Measurements from ENCODE around the gene STAMBPL1.

STAMBPL1 gene

GRCh38 chr10:88923520-88923919, 43.5 kb downstream of the STAMBPL1 start:
- H3K27ac ChIP-seq (ENCODE audit: low read depth, low read length) = no peak overlapping the region
- no peaks in the 10 kb centered on the region for H4K20me1 ChIP-seq (ENCODE audit: control insufficient read depth, insufficient read depth, low read depth, low read length)
- no peaks in the 10 kb centered on the region for H3K79me2 ChIP-seq (ENCODE audit: control insufficient read depth, low read length)
- H3F3A ChIP-seq (ENCODE audit: control insufficient read depth, insufficient read depth) = no peaks in the 10 kb centered on the region
- no peaks in the 10 kb centered on the region for H3K27me3 ChIP-seq (ENCODE audit: control insufficient read depth, low read length)
- H3K4me1 ChIP-seq (ENCODE audit: control insufficient read depth, low read length) = no peaks in the 10 kb centered on the region
- H3K9me3 ChIP-seq (ENCODE audit: control insufficient read depth, insufficient read depth, low read length) = no peaks in the 10 kb centered on the region
- peaks cover 14% of the 10 kb centered on the region for H3K36me3 ChIP-seq (ENCODE audit: control insufficient read depth, low read length)
- TF ChIP-seq, protein P1, sequence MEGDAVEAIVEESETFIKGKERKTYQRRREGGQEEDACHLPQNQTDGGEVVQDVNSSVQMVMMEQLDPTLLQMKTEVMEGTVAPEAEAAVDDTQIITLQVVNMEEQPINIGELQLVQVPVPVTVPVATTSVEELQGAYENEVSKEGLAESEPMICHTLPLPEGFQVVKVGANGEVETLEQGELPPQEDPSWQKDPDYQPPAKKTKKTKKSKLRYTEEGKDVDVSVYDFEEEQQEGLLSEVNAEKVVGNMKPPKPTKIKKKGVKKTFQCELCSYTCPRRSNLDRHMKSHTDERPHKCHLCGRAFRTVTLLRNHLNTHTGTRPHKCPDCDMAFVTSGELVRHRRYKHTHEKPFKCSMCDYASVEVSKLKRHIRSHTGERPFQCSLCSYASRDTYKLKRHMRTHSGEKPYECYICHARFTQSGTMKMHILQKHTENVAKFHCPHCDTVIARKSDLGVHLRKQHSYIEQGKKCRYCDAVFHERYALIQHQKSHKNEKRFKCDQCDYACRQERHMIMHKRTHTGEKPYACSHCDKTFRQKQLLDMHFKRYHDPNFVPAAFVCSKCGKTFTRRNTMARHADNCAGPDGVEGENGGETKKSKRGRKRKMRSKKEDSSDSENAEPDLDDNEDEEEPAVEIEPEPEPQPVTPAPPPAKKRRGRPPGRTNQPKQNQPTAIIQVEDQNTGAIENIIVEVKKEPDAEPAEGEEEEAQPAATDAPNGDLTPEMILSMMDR (IDR thresholded peaks at IDR 0.05; ENCODE audit: low read depth, low read length, poor library complexity, severe bottlenecking) = no peak
- no peak for TF ChIP-seq EZH2phosphoT487 (IDR thresholded peaks at IDR 0.05; ENCODE audit: borderline replicate concordance, low read length)
- no peak overlapping the region for H3K4me3 ChIP-seq (ENCODE audit: low read length)
- no peak overlapping the region for H3K4me2 ChIP-seq (ENCODE audit: low read length)
- no peaks in the 10 kb centered on the region for H3K9me2 ChIP-seq (replicated peaks; ENCODE audit: control insufficient read depth, low read length)

DNA sequence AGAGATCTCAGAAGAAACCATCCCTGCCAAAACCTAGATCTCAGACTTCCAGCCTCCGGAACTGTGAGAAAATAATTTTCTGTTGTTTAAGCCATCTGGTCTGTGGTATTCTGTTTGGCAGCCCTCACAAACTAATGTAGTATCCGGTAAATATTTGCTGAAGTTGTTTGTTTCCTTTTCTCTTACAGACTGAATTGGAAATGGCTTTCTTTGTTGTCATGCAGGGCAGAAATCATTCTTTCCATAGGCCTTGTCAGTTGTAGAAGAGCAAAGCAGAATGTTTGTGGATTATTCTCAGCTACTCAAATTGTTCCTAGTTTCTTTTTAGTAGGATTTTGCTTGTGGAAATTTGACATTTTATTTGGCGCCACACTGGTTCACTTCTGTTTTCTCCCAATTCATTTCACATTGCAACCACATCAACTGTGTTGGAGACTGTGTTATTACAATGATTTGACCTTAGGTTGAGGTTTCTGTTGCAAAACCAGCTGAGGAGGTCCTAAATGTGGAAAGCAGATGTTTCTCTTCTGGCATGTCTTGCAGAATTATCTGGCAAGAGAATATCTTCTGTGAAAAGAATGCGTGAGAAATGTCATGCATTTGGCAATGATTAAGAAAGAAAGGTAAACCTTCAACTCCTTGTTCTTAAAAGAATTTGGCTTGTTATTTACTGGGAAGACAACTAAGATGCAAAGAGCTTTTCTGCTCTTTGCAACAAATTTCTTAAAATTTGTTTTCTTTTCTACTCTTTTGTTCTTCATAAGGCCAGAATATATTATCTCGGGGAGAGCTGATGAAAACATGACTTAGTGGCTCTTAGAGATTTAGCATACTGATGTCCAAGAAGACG, 46.7 kb downstream of the STAMBPL1 start:
- Histone ChIP-seq H4K20me1 (ENCODE audit: control insufficient read depth, insufficient read depth, low read depth, low read length) (no peaks in the 10 kb centered on the region), H3K9me2 (replicated peaks; ENCODE audit: control insufficient read depth, low read length) (no peaks in the 10 kb centered on the region), H3K79me2 (ENCODE audit: control insufficient read depth, low read length) (no peaks in the 10 kb centered on the region), H3K4me1 (ENCODE audit: control insufficient read depth, low read length) (no peaks in the 10 kb centered on the region), H3K4me2 (ENCODE audit: low read length) (no peak overlapping the region), H3K4me3 (ENCODE audit: low read length) (no peak overlapping the region), H3K27me3 (ENCODE audit: control insufficient read depth, low read length) (no peaks in the 10 kb centered on the region), H3K27ac (ENCODE audit: low read depth, low read length) (no peak overlapping the region), H3K9me3 (ENCODE audit: control insufficient read depth, insufficient read depth, low read length) (no peaks in the 10 kb centered on the region), H3K36me3 (ENCODE audit: control insufficient read depth, low read length) (peaks cover 14% of the 10 kb centered on the region), H3F3A (ENCODE audit: control insufficient read depth, insufficient read depth) (no peaks in the 10 kb centered on the region)
- TF ChIP-seq EZH2phosphoT487 (IDR thresholded peaks at IDR 0.05; ENCODE audit: borderline replicate concordance, low read length) = no peak
- TF ChIP-seq, protein P1 (IDR thresholded peaks at IDR 0.05; ENCODE audit: low read depth, low read length, poor library complexity, severe bottlenecking) = no peak

GRCh38 chr10:88927416-88927690, 47.3 kb downstream of the STAMBPL1 start:
- no peaks in the 10 kb centered on the region for H3F3A ChIP-seq (ENCODE audit: control insufficient read depth, insufficient read depth)
- no peaks in the 10 kb centered on the region for H3K79me2 ChIP-seq (ENCODE audit: control insufficient read depth, low read length)
- TF ChIP-seq, protein P1 (IDR thresholded peaks at IDR 0.05; ENCODE audit: low read depth, low read length, poor library complexity, severe bottlenecking) = no peak
- no peak for TF ChIP-seq EZH2phosphoT487 (IDR thresholded peaks at IDR 0.05; ENCODE audit: borderline replicate concordance, low read length)
- no peak overlapping the region for H3K27ac ChIP-seq (ENCODE audit: low read depth, low read length)
- H3K9me2 ChIP-seq (replicated peaks; ENCODE audit: control insufficient read depth, low read length) = no peaks in the 10 kb centered on the region
- no peak overlapping the region for H3K4me2 ChIP-seq (ENCODE audit: low read length)
- no peaks in the 10 kb centered on the region for H3K9me3 ChIP-seq (ENCODE audit: control insufficient read depth, insufficient read depth, low read length)
- H3K27me3 ChIP-seq (ENCODE audit: control insufficient read depth, low read length) = no peaks in the 10 kb centered on the region
- H4K20me1 ChIP-seq (ENCODE audit: control insufficient read depth, insufficient read depth, low read depth, low read length) = no peaks in the 10 kb centered on the region
- H3K4me1 ChIP-seq (ENCODE audit: control insufficient read depth, low read length) = peaks cover 4% of the 10 kb centered on the region; the same call in 1 of the 2 replicates
- H3K4me3 ChIP-seq (ENCODE audit: low read length) = no peak overlapping the region
- peaks cover 14% of the 10 kb centered on the region for H3K36me3 ChIP-seq (ENCODE audit: control insufficient read depth, low read length)
